Measurements from ENCODE around the gene PRKG1. TPM values are rescaled to one million over a fixed set of nuclear protein-coding genes. Genes with fewer than 3 reads are reported as not detected.

Gene PRKG1
- total and polyA plus RNA-seq, 2 of the 8 experiments (the other 6 are each of a cell fraction or from before 2014, with no cell fraction given) = 4.2 to 15.2 TPM

- no peak for TF ChIP-seq CHD7 (IDR thresholded peaks at IDR 0.05; ENCODE audit: insufficient replicate concordance, low read length)
- no peak for TF ChIP-seq SIX5 (IDR thresholded peaks at IDR 0.05; ENCODE audit: low read depth, low read length)
- TF ChIP-seq TAF1 (IDR thresholded peaks at IDR 0.05; ENCODE audit: low read depth, low read length) = no peak
- no peak for TF ChIP-seq MAFK (IDR thresholded peaks at IDR 0.05; ENCODE audit: low read depth, low read length)
- TF ChIP-seq BRCA1 (IDR thresholded peaks at IDR 0.05; ENCODE audit: low read depth, low read length) = no peak
- TF ChIP-seq SIN3A (conservative IDR thresholded peaks at IDR 0.05 in 1 of 2, IDR thresholded peaks at IDR 0.05 in 1 of 2; ENCODE audit: low read depth in 1 of 2, low read length in 2 of 2) = no peak
- TF ChIP-seq ASH2L (IDR thresholded peaks at IDR 0.05; ENCODE audit: low read length) = no peak
- no peak for TF ChIP-seq JUN (IDR thresholded peaks at IDR 0.05; ENCODE audit: low read depth, low read length)
- no peak for TF ChIP-seq SAP30 (IDR thresholded peaks at IDR 0.05; ENCODE audit: insufficient read depth, insufficient replicate concordance, low read length)
- TF ChIP-seq, protein P1, sequence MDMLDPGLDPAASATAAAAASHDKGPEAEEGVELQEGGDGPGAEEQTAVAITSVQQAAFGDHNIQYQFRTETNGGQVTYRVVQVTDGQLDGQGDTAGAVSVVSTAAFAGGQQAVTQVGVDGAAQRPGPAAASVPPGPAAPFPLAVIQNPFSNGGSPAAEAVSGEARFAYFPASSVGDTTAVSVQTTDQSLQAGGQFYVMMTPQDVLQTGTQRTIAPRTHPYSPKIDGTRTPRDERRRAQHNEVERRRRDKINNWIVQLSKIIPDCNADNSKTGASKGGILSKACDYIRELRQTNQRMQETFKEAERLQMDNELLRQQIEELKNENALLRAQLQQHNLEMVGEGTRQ (IDR thresholded peaks at IDR 0.05; ENCODE audit: low read length) = no peak
Measured at GRCh38 chr10:51846856-51847506, 772.7 kb downstream of the PRKG1 start (continued).

Data from H1 (cell line).